Mesothelial cell of epicardium (in vitro differentiated cells): Measurements from ENCODE around the gene FCMR. TPM values are rescaled to one million over a fixed set of nuclear protein-coding genes. Genes with fewer than 3 reads are reported as not detected.

Experiments used
- DNase-seq, 2 experiments: peaks; one replicate each; pipeline ENCODE4 v3.0.0; 2021; ENCODE audit warnings: low spot score in 2 of 2; ENCODE audit not compliant: unreplicated experiment in 2 of 2
- H3K27ac Mint-ChIP-seq: 2 replicates; pipeline ENCODE4 v1.8.0; 2021; ENCODE audit warnings: mixed read lengths
- H3K27me3 Mint-ChIP-seq: 2 replicates; pipeline ENCODE4 v1.8.0; 2021; ENCODE audit warnings: low read depth, mixed read lengths
- H3K36me3 Mint-ChIP-seq: 2 replicates; pipeline ENCODE4 v1.8.0; 2021; ENCODE audit warnings: mixed read lengths
- H3K4me1 Mint-ChIP-seq: 2 replicates; pipeline ENCODE4 v1.8.0; 2021; ENCODE audit warnings: mixed read lengths
- H3K4me3 Mint-ChIP-seq: 2 replicates; pipeline ENCODE4 v1.8.0; 2021; ENCODE audit warnings: mild to moderate bottlenecking, moderate library complexity, mixed read lengths
- H3K9me3 Mint-ChIP-seq: 2 replicates; pipeline ENCODE4 v1.8.0; 2021; ENCODE audit warnings: mixed read lengths
- CTCF ChIP-seq: fragments of 200-600 bp; sonication (generic); IDR thresholded peaks from one replicate; pipeline ENCODE4 v1.5.0; 2021; ENCODE audit warnings: antibody characterized with exemption; ENCODE audit not compliant: unreplicated experiment
- total RNA-seq: library from RNA; stranded (reverse); gene quantifications from 3 replicates; pipeline ENCODE4 v1.2.1, GENCODE V29; 2021

The FCMR gene
- total RNA-seq, 1 donor from 2014 or later, result not detected

- peak; percentile 46 to 63 for DNase-seq
- Mint-ChIP-seq H3K4me1 (no peaks in the 10 kb centered on the region), H3K27me3 (peaks cover 84% of the 10 kb centered on the region), H3K27ac (no peak within 1 kb of the TSS), H3K36me3 (no peaks in the 10 kb centered on the region), H3K4me3 (no peak within 1 kb of the TSS), H3K9me3 (no peaks in the 10 kb centered on the region)
- peak; percentile 76 for TF ChIP-seq CTCF
Measured at GRCh38 chr1:206864939-206865671, 56.6 kb downstream of the FCMR start, which contains the start of gene IL20. TSS of gene IL20 (plus strand) at chr1:206865623. CDS start at chr1:206865853, 230 bp downstream.

DNA sequence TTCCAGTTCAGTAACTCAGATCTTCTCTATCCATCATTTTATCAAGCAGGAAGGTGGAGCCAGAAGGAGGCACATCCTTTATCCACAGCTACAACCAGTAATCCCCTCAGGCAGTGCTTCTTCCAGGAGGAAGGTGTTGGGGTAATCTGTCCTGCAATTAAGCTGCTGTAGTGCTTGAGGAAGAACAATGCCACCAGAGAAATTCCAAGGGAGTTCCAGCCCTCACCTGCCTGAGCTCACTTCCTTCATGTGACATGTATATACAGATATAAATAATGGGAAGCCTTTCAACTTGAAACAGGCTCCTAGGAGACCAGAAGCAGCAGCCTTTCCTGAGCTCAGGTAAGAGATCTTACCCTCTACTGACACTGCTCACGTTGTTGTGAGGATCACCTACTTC lies 58.5 kb downstream of the FCMR start:
- no peak for TF ChIP-seq CTCF
- H3K9me3 Mint-ChIP-seq, result no peaks in the 10 kb centered on the region

DNA sequence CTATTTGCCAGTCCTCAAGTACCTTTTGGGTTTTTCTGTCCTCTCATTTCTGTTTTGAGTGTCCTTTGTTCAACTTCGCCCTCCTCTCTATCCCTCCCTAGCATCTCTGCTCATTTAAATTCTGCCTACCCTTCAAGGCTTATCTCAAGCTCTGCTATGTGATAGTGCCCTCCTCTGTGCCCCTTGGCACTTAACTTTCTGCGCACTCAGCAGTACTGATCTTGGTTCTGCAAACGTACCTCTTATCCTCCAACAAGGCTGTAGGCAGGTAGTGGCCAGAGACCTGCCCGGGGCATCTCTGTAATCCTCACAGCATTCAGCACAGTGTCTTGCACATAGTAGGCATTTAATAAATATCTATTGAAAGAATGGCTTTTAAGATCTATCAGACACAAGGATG lies 61.6 kb downstream of the FCMR start:
- H3K4me1 Mint-ChIP-seq, result no peaks in the 10 kb centered on the region
- H3K27me3 Mint-ChIP-seq, result peaks cover 74% of the 10 kb centered on the region
- no peak for DNase-seq
- TF ChIP-seq CTCF, result no peak
- H3K9me3 Mint-ChIP-seq, result no peaks in the 10 kb centered on the region
- H3K27ac Mint-ChIP-seq, result no peak overlapping the region
- H3K4me3 Mint-ChIP-seq, result no peak overlapping the region
- H3K36me3 Mint-ChIP-seq, result no peaks in the 10 kb centered on the region

More for the DNA sequence above, 58.5 kb downstream of the FCMR start:
- no peak overlapping the region for H3K27ac Mint-ChIP-seq
- H3K36me3 Mint-ChIP-seq, result no peaks in the 10 kb centered on the region
- no peaks in the 10 kb centered on the region for H3K4me1 Mint-ChIP-seq
- H3K27me3 Mint-ChIP-seq, result peaks cover 85% of the 10 kb centered on the region
- no peak for DNase-seq
- H3K4me3 Mint-ChIP-seq, result no peak overlapping the region

DNA sequence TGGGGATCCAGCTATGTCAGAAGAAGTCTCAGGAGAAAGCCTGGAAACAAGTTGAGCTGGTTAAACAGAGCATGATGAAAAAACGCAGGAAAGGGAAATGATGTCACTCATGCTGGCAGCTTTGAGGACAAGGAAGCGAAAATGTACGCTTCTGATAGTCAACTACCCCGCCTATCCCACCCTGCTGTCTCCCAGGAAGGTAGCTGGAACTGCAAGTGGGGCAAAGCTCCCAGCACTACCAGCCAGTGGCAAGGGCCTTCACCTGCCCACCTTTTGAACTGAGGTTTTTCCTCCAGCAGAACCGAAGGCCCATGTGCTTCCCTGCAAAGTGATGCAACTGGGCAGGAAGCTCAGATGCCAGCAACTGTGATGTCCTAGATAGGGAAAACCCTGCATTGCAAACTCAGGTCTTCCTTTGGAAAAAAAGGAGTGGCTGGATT lies 62.6 kb downstream of the FCMR start:
- H3K9me3 Mint-ChIP-seq, result peaks cover 3% of the 10 kb centered on the region
- DNase-seq, result no peak
- no peak overlapping the region for H3K27ac Mint-ChIP-seq
- no peak for TF ChIP-seq CTCF
- H3K4me1 Mint-ChIP-seq, result no peaks in the 10 kb centered on the region
- H3K27me3 Mint-ChIP-seq, result peaks cover 69% of the 10 kb centered on the region
- no peak overlapping the region for H3K4me3 Mint-ChIP-seq
- no peaks in the 10 kb centered on the region for H3K36me3 Mint-ChIP-seq

- no peak for TF ChIP-seq CTCF
- Mint-ChIP-seq H3K4me3 (no peak overlapping the region), H3K27ac (no peak overlapping the region), H3K27me3 (peaks cover 54% of the 10 kb centered on the region), H3K4me1 (no peaks in the 10 kb centered on the region), H3K36me3 (no peaks in the 10 kb centered on the region), H3K9me3 (peaks cover 23% of the 10 kb centered on the region)
- no peak for DNase-seq
Measured at GRCh38 chr1:206856674-206857464, 64.9 kb downstream of the FCMR start.
